K562 (cell line): ENCODE data around the gene TRAF3. TPM values are rescaled to one million over a fixed set of nuclear protein-coding genes. Genes with fewer than 3 reads are reported as not detected.

Source experiments
- ATAC-seq: fragments of 200-7000 bp; cut with Tn5 transposase; 3 replicates; pipeline ENCODE4 v1.9.1; 2020; ENCODE audit warnings: moderate library complexity
- BruUV-seq: library from RNA; stranded (reverse); fragments of 400-500 nt; replicated peaks from 2 replicates; lab custom pipeline; 2021; lab: Mats Ljungman, UMichigan
- CTCF ChIA-PET: fragments of 300-600 bp; formaldehyde crosslinking; extraction: SDS; loops from one replicate; lab custom pipeline; 2021; ENCODE audit warnings: low intra/inter-chr PET ratio; lab: Yijun Ruan, JAX
- POLR2A ChIA-PET: fragments of 300-600, 350-650 bp; sonication (Branson Sonifier 250); formaldehyde crosslinking; extraction: SDS; loops from one replicate; lab custom pipeline; 2021; ENCODE audit warnings: antibody characterized with exemption, inconsistent platforms; lab: Yijun Ruan, JAX
- DNase-seq, 4 experiments: peaks; one replicate each; pipeline versions ENCODE4 v3.0.0 to v3.0.0-alpha.2; 2011 to 2018; ENCODE audit warnings: low spot score in 3 of 4, mixed read lengths in 3 of 4; ENCODE audit errors: extremely low read depth in 1 of 4
- FAIRE-seq: peaks from 2 replicates; lab custom pipeline; 2011; peaks lifted over from hg19 to GRCh38; lab: Jason Lieb, UNC
- H2AFZ ChIP-seq: 2 replicates; pipeline ENCODE4 v1.6.0; 2011; ENCODE audit warnings: low read depth, low read length, control low read depth, inconsistent platforms
- H3K27ac ChIP-seq: fragments of 200-600 bp; 3 replicates; pipeline ENCODE4 v1.8.0; 2011; ENCODE audit warnings: low read depth, mild to moderate bottlenecking, control low read depth, inconsistent platforms, low read length, moderate library complexity, mixed read lengths; ENCODE audit errors: extremely low read depth
- H3K27me3 ChIP-seq, 2 experiments: fragments of 300-600 bp in 1 of 2; 2 replicates in 1 of 2; 3 replicates in 1 of 2; pipeline versions ENCODE4 v1.6.0 to v1.8.0; 2011; ENCODE audit warnings: inconsistent platforms in 2 of 2, low read length in 2 of 2, mild to moderate bottlenecking in 1 of 2, mixed read lengths in 1 of 2, moderate library complexity in 1 of 2; ENCODE audit not compliant: control insufficient read depth in 2 of 2, insufficient read depth in 2 of 2
- H3K36me3 ChIP-seq: fragments of 300-600 bp; 3 replicates; pipeline ENCODE4 v1.8.0; 2011; ENCODE audit warnings: mild to moderate bottlenecking, low read length, inconsistent platforms; ENCODE audit not compliant: control insufficient read depth, insufficient read depth
- H3K4me1 ChIP-seq, 2 experiments: fragments of 200-600 bp in 1 of 2; replicated peaks in 1 of 2; 2 replicates in 1 of 2; 3 replicates in 1 of 2; pipeline versions ENCODE4 v1.5.1 to v1.8.0; 2011; ENCODE audit warnings: inconsistent platforms in 2 of 2, low read length in 2 of 2, mild to moderate bottlenecking in 1 of 2, mixed read lengths in 1 of 2, moderate library complexity in 1 of 2; ENCODE audit not compliant: control insufficient read depth in 2 of 2, insufficient read depth in 2 of 2
- H3K4me2 ChIP-seq: 2 replicates; pipeline ENCODE4 v1.6.1; 2011; ENCODE audit warnings: low read length, control low read depth, inconsistent platforms, mixed read lengths; ENCODE audit not compliant: insufficient read depth
- H3K4me3 ChIP-seq: fragments of 200-600 bp; sonication (generic), shearing (Covaris generic); 2 replicates; pipeline ENCODE4 v1.5.1; 2016; ENCODE audit warnings: control low read depth, inconsistent platforms
- H3K79me2 ChIP-seq: fragments of 200-600 bp; 3 replicates; pipeline ENCODE4 v1.8.0; 2011; ENCODE audit warnings: low read length, inconsistent platforms; ENCODE audit not compliant: control insufficient read depth, insufficient read depth
- H3K9ac ChIP-seq, 2 experiments: 2 replicates each; pipeline versions ENCODE4 v1.6.0 to v1.6.1; 2011; ENCODE audit warnings: low read depth in 2 of 2, low read length in 2 of 2, control low read depth in 1 of 2, inconsistent platforms in 1 of 2, mild to moderate bottlenecking in 1 of 2, mixed read lengths in 1 of 2; ENCODE audit not compliant: insufficient read depth in 1 of 2
- H3K9me1 ChIP-seq: one replicate; pipeline ENCODE4 v1.6.0; 2011; ENCODE audit warnings: inconsistent platforms, mild to moderate bottlenecking, low read length, moderate library complexity; ENCODE audit not compliant: control insufficient read depth, insufficient read depth
- H3K9me3 ChIP-seq: replicated peaks from 2 replicates; pipeline ENCODE4 v1.5.1; 2011; ENCODE audit warnings: low read depth, low read length, inconsistent platforms; ENCODE audit not compliant: control insufficient read depth, insufficient read depth
- H4K20me1 ChIP-seq: replicated peaks from 2 replicates; pipeline ENCODE4 v1.6.1; 2011; ENCODE audit warnings: low read length, inconsistent platforms, mixed read lengths; ENCODE audit not compliant: control insufficient read depth, insufficient read depth
- DPF2 ChIP-seq: fragments of 450-650 bp; IDR thresholded peaks from 2 replicates; pipeline ENCODE4 v1.6.1; 2016
- NCOR1 ChIP-seq: fragments of 450-650 bp; IDR thresholded peaks from 2 replicates; pipeline ENCODE4 v1.6.1; 2016; ENCODE audit warnings: mild to moderate bottlenecking, moderate library complexity
- RNF2 ChIP-seq: sonication (generic); IDR thresholded peaks from 2 replicates; pipeline ENCODE4 v1.6.1; 2016
- SOX6 ChIP-seq: fragments of 450-650 bp; IDR thresholded peaks from 2 replicates; pipeline ENCODE4 v1.6.1; 2014; ENCODE audit warnings: mild to moderate bottlenecking
- STAG1 ChIP-seq: sonication (generic); formaldehyde crosslinking; IDR thresholded peaks from 2 replicates; pipeline ENCODE4 v1.5.0; 2020; ENCODE audit warnings: missing genetic modification reagents, borderline replicate concordance
- ZNF695 ChIP-seq: fragments of 450-650 bp; formaldehyde crosslinking; IDR thresholded peaks from 2 replicates; pipeline ENCODE4 v1.4.0; 2020; ENCODE audit warnings: mild to moderate bottlenecking, moderate library complexity
- WGBS: fragments of 100-300 bp; shearing (Covaris generic); methylation state at CpG from one replicate; pipeline ENCODE4 v1.1.6; 2016; ENCODE audit warnings: low coverage, mixed read lengths; ENCODE audit not compliant: insufficient coverage; ENCODE audit errors: missing lambda C conversion rate; 5-methylcytosine and 5-hydroxymethylcytosine counted together
- in situ Hi-C: fragments of 300-500 bp; cut with MboI; formaldehyde crosslinking; loops from 4 replicates; pipeline ENCODE4 v1.15.0; 2018; ENCODE audit warnings: inconsistent platforms, mixed read lengths
- intact Hi-C: fragments of 100-400 bp; cut with micrococcal nuclease; formaldehyde crosslinking; loops from 2 replicates; pipeline ENCODE4 v1.14.2; 2022
- polyA plus RNA-seq, 8 experiments: library from polyadenylated mRNA; depleted of rRNA in 4 of 8; stranded (reverse) in 5 of 8; unstranded in 3 of 8; fragments of >200 nt; fragmentation: Nextera tagmentation in 2 of 8; fragmentation: Illumina TruSeq in 1 of 8; extraction: Ambion mirVana in 2 of 8; extraction: Trizol in 1 of 8; gene quantifications; 2 replicates each; pipeline versions ENCODE4 v1.2.1 to v1.2.3, GENCODE V29; 2011 to 2014; ENCODE audit warnings: inconsistent platforms in 1 of 8, missing spikeins in 1 of 8
- total RNA-seq, 7 experiments: library from RNA; depleted of rRNA in 6 of 7; stranded (reverse); fragments of >200 nt in 6 of 7; fragmentation: Illumina TruSeq in 2 of 7; extraction: Trizol in 2 of 7; gene quantifications; 2 replicates each; pipeline versions ENCODE4 v1.2.1 to v1.2.3, GENCODE V29; 2011 to 2021; ENCODE audit warnings: low replicate concordance in 1 of 7
- TF ChIP-seq, protein P1 (sequence below): sonication (generic); formaldehyde crosslinking; IDR thresholded peaks from 2 replicates; pipeline ENCODE4 v1.4.0; 2020; ENCODE audit warnings: mild to moderate bottlenecking, missing genetic modification reagents
- TF ChIP-seq, protein P2 (sequence below): fragments of 450-650 bp; IDR thresholded peaks from 2 replicates; pipeline ENCODE4 v1.6.1; 2016; ENCODE audit warnings: low read depth

TRAF3 gene
- total and polyA plus RNA-seq, 9 of the 15 experiments (the other 6 are each of a cell fraction or from before 2014, with no cell fraction given): 0.52 to 21.3 (median 9.9) TPM

DNA sequence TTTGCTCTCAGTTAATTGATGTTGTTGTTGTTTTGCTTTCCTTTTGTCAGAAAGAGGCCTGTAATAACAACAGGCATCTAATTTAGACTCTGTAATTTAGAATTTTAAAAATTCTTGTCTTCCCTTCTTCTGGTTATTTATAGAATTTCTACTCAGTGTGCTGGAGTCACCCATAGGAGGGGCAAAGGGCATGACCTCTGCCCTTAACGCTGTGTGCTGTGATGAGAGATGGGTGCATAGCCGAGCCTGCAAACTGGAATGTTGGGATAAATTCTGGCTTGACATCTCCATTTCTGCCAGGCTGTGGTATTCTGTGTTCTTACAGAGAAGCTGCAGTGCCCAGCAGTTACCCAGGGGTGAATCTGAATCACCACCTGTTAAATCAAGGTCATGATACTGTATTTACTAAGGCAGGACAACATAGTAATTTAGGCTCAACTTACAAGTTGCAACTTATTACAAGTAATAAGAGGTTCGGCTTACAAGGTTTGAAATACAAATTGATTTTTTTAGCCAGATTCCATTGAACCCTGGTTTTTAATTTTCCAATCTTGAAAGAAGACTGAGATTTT is 53.3 kb downstream of the TRAF3 start (continued):
- TF ChIP-seq, protein P1, sequence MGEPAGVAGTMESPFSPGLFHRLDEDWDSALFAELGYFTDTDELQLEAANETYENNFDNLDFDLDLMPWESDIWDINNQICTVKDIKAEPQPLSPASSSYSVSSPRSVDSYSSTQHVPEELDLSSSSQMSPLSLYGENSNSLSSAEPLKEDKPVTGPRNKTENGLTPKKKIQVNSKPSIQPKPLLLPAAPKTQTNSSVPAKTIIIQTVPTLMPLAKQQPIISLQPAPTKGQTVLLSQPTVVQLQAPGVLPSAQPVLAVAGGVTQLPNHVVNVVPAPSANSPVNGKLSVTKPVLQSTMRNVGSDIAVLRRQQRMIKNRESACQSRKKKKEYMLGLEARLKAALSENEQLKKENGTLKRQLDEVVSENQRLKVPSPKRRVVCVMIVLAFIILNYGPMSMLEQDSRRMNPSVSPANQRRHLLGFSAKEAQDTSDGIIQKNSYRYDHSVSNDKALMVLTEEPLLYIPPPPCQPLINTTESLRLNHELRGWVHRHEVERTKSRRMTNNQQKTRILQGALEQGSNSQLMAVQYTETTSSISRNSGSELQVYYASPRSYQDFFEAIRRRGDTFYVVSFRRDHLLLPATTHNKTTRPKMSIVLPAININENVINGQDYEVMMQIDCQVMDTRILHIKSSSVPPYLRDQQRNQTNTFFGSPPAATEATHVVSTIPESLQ (CRISPR knock-in tag): no peak
- no peak for TF ChIP-seq STAG1 (CRISPR knock-in tag)

DNA sequence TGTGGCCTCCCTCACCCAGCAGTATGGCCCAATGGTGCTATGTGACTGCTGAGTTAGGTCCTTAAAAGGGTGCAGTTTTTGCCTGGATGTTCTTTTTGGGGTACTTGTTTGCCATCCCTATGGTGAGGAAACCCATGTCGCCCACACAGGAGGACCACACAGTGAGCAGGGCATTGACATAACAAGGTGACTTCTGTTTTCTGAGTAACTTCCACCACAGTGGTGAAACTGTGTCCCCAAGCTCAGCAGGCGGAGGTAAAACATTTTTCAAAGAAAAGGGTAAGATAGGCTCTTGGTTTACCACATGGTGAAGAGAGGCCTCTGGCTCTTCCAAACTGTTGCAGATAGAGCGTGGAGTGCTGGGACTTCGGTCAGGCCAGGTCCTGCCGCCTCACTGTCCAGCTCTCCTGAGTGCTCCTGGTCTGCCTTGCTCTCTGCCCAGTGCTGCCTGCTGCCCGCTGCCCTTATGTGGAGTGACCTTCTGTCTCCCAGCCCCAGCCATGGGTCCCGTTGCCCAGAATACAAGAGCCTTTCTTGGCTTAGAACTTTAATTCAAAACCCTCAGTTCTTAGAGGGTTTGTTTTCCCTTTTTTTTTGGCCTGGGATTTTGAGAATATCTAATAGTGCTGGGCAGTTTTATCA is 54.0 kb downstream of the TRAF3 start:
- no peak overlapping the region for H3K4me2 ChIP-seq
- peaks cover 19% of the 10 kb centered on the region; the same call in 2 of the 3 replicates for H3K36me3 ChIP-seq
- H3K79me2 ChIP-seq: peaks cover 24% of the 10 kb centered on the region
- H3K27me3 ChIP-seq: no peaks in the 10 kb centered on the region
- H4K20me1 ChIP-seq: no peaks in the 10 kb centered on the region
- H3K9me1 ChIP-seq: no peaks in the 10 kb centered on the region
- no TSS peak for BruUV-seq
- in situ Hi-C loops: no loop called here
- no peak overlapping the region for H2AFZ ChIP-seq
- peaks cover 7 to 12% of the 10 kb centered on the region in 2 experiments; a peak in 3 of 5 replicates for H3K4me1 ChIP-seq
- CTCF ChIA-PET: no interaction called here
- WGBS: 88% methylated on average over 5 of the region's 7 CpGs
- TF ChIP-seq, protein P2, sequence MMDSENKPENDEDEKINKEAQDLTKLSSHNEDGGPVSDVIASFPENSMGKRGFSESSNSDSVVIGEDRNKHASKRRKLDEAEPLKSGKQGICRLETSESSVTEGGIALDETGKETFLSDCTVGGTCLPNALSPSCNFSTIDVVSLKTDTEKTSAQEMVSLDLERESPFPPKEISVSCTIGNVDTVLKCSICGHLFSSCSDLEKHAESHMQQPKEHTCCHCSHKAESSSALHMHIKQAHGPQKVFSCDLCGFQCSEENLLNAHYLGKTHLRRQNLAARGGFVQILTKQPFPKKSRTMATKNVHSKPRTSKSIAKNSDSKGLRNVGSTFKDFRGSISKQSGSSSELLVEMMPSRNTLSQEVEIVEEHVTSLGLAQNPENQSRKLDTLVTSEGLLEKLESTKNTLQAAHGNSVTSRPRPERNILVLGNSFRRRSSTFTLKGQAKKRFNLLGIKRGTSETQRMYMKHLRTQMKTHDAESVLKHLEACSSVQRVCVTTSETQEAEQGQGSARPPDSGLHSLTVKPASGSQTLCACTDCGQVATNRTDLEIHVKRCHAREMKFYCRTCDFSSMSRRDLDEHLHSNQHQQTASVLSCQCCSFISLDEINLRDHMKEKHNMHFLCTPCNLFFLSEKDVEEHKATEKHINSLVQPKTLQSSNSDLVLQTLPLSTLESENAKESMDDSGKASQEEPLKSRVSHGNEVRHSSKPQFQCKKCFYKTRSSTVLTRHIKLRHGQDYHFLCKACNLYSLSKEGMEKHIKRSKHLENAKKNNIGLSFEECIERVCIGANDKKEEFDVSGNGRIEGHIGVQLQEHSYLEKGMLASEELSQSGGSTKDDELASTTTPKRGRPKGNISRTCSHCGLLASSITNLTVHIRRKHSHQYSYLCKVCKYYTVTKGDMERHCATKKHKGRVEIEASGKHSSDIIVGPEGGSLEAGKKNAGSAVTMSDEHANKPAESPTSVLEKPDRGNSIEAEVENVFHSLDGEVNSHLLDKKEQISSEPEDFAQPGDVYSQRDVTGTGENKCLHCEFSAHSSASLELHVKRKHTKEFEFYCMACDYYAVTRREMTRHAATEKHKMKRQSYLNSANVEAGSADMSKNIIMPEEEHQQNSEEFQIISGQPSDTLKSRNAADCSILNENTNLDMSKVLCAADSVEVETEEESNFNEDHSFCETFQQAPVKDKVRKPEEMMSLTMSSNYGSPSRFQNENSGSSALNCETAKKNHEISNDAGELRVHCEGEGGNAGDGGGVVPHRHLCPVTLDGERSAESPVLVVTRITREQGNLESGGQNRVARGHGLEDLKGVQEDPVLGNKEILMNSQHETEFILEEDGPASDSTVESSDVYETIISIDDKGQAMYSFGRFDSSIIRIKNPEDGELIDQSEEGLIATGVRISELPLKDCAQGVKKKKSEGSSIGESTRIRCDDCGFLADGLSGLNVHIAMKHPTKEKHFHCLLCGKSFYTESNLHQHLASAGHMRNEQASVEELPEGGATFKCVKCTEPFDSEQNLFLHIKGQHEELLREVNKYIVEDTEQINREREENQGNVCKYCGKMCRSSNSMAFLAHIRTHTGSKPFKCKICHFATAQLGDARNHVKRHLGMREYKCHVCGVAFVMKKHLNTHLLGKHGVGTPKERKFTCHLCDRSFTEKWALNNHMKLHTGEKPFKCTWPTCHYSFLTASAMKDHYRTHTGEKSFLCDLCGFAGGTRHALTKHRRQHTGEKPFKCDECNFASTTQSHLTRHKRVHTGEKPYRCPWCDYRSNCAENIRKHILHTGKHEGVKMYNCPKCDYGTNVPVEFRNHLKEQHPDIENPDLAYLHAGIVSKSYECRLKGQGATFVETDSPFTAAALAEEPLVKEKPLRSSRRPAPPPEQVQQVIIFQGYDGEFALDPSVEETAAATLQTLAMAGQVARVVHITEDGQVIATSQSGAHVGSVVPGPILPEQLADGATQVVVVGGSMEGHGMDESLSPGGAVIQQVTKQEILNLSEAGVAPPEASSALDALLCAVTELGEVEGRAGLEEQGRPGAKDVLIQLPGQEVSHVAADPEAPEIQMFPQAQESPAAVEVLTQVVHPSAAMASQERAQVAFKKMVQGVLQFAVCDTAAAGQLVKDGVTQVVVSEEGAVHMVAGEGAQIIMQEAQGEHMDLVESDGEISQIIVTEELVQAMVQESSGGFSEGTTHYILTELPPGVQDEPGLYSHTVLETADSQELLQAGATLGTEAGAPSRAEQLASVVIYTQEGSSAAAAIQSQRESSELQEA: no peak
- TF ChIP-seq ZNF695 (CRISPR knock-in tag): no peak
- no peak for TF ChIP-seq DPF2
- no peak for TF ChIP-seq NCOR1
- TF ChIP-seq RNF2: no peak
- TF ChIP-seq SOX6: no peak
- FAIRE-seq (no peak), DNase-seq (no peak), ATAC-seq (no peak)
- no peak overlapping the region for H3K4me3 ChIP-seq
- intact Hi-C loops: no loop called here
- POLR2A ChIA-PET: no interaction called here
- H3K27ac ChIP-seq: no peak overlapping the region
- H3K9ac ChIP-seq: no peak overlapping the region
- H3K9me3 ChIP-seq: no peaks in the 10 kb centered on the region
